DOHH2 (cell line): ENCODE data around the gene PDIA3.

Experiments used
- EZH2phosphoT487 ChIP-seq: fragments of 200-600 bp; sonication (generic); IDR thresholded peaks from 2 replicates; pipeline ENCODE4 v1.6.1; 2017; ENCODE audit warnings: borderline replicate concordance, mild to moderate bottlenecking, antibody characterized with exemption, low read length, moderate library complexity, mixed read lengths
- TF ChIP-seq, protein P1 (sequence below): fragments of 200-600 bp; sonication (generic); IDR thresholded peaks from one replicate; pipeline ENCODE4 v1.5.1; 2014; ENCODE audit warnings: antibody characterized with exemption, mild to moderate bottlenecking, low read depth, low read length; ENCODE audit not compliant: poor library complexity, severe bottlenecking

- TF ChIP-seq, protein P1, sequence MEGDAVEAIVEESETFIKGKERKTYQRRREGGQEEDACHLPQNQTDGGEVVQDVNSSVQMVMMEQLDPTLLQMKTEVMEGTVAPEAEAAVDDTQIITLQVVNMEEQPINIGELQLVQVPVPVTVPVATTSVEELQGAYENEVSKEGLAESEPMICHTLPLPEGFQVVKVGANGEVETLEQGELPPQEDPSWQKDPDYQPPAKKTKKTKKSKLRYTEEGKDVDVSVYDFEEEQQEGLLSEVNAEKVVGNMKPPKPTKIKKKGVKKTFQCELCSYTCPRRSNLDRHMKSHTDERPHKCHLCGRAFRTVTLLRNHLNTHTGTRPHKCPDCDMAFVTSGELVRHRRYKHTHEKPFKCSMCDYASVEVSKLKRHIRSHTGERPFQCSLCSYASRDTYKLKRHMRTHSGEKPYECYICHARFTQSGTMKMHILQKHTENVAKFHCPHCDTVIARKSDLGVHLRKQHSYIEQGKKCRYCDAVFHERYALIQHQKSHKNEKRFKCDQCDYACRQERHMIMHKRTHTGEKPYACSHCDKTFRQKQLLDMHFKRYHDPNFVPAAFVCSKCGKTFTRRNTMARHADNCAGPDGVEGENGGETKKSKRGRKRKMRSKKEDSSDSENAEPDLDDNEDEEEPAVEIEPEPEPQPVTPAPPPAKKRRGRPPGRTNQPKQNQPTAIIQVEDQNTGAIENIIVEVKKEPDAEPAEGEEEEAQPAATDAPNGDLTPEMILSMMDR, result no peak
- no peak for TF ChIP-seq EZH2phosphoT487
Measured at GRCh38 chr15:43702174-43702573, 44.1 kb upstream of the PDIA3 start.
